ENCODE results near the gene DIPK1B.
A peak's percentile ranks its signal among the peaks of the same experiment; 100 is the strongest.

Gene DIPK1B

DNA sequence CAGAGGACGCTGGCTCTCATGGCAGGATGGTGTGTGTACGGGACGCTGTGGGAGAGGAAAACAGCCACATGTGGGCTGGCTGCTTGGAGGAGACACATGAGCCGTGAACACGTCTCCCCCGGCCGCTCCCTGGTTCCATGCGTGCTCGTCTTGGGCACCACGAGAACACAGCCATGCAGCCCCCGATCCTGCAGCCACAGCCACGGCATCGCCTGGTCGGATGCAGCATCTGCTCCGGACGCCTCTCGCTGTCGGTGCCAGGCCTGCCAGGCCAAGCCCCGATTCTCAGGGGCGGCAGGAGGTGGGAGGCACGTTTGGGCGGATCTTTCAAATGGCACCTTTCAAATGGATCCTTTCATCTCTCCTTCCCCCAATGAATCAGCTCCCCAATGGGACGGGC is 27.1 kb downstream of the DIPK1B start:
- DNase-seq (ENCODE audit: low spot score), result no peak

DNA sequence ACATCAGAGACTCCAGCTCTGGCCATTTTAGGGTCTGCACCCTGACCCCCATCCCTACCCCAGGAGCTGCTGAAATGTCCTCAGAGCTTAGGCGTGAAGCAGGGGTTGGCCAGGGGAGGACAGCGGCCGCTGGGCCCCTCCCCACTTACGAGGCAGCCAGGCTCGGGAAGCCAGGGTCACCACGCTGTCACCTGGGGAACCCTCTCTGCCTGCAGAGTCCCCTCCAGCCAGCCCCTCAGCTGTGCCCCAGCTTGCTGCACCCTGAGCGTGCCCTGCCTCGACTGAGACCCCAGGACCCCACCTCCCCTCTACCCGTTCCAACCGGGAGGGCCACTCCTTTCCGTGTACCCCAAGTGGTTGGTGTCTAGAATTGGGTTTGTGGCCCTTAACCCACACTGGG is 27.7 kb downstream of the DIPK1B start:
- DNase-seq (ENCODE audit: low spot score), result no peak

DNA sequence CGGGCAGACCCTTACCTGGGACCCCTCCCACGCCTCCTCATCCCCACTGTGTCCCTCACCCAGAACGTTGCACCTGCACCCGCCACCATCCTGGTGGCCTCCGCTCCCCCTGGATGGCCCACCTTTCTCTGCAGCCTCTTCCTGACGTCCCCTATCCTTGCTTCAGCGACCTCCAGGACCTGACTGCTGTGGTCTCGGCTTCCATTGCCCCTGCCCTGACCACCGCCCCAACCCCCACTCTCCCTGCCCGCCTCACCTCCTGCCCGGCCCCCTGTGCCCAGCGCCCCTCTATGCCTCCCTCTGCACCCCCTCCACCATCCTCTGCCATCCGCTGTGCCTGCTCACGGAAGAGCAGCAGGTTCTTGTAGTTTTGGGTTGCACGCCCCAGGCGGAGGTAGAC is 28.1 kb downstream of the DIPK1B start:
- DNase-seq (ENCODE audit: low spot score), result no peak

DNA sequence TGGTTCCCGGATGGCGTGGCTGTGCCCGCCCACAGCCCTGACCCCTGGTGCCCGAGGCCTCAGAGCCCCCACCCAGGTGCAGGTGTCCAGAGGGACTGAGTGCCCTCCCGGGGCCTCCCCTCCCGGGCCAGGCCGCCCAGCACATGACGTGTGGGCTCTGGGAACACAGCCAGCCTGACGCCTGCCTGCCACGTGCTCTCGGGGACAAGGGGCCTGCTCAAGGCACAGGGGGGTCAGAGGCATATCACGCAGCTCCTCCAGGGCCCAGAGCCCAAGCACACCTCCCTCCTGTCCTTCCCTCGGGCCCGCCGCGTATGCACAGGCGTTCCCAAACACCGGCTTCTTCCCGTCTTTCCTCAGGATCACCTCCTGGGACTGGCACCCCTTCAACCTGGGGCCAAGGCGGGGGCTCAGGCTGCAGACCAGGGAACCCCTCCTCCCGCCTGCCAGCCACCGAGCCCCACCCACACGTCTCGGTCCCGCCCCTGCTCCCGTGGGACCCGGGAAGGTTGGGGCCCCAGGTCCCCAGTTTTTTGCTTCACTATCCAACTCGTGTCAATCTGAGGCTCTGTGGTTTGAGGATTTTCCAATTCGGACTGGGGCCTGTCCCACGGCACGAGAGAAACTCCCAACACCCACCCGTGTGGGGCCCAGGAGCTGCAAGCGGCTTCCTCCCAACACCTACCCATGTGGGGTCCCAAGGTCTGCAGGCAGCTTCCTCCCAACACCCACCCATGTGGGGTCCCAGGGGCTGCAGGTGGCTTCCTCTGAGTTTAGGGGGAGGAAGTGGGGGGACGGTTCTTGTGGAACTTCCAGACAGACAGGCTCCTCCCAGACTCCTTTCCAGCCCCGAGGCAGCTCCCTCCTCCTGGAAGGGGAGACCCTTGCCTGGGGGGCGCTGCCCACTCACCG is 28.9 kb downstream of the DIPK1B start:
- peak; percentile 62 for DNase-seq (ENCODE audit: low spot score)

GRCh38 chr9:136741883-136742571 is 29.7 kb downstream of the DIPK1B start:
- no peak for DNase-seq (ENCODE audit: low spot score)

- DNase-seq (ENCODE audit: low spot score), result no peak
Observed at GRCh38 chr9:136742591-136743391, 30.4 kb downstream of the DIPK1B start, which contains the start of gene LCN10. LCN10 (minus strand) TSS chr9:136742940; CDS start chr9:136742903, 37 bp downstream.

DNA sequence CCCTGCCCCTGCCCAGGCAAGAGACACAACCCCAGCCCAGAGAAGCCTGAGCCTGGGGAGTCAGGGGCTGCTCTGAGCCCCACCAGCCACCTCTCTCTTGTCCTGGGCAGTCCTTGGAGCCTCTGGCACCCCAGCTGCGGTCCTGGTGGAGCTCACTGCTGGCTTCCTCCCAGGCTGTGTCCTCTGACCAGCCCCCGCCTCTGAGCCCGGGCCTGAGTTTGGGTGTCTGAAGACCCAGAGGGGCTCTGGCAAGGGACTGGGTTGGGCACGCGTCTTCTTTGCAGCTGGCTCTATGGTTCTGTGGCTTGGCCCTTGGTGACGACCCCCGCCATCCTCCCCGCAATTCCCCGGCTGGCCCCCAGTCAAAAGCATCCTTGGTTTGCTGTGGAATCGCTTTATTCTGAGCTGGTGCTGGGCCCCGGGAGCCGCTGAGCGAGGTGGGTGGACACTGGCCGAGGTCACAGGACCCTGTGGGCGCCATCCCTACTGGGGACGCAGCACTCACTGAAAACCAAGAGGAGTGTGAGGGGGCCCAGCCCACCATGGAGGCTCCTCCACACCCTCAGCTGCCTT is 31.4 kb downstream of the DIPK1B start:
- DNase-seq (ENCODE audit: low spot score), result no peak

DNA sequence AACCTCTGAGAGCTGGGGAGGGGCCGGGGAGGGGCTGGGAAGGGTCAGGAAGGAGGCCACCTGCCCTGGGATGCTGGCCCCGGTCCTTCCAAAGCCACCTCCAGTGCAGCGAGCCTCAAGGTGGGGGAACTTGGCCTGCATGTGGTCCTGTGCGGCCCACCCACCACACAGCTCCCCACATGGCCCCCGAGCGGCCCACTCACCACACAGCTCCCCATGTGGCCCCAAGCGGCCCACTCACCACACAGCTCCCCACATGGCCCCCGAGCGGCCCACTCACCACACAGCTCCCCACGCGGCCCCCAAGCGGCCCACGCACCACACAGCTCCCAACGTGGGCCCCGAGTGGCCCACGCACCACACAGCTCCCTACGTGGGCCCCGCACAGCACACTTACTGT is 32.4 kb downstream of the DIPK1B start:
- no peak for DNase-seq (ENCODE audit: low spot score)

- DNase-seq (ENCODE audit: low spot score), result no peak
Observed at GRCh38 chr9:136745389-136746154, 33.2 kb downstream of the DIPK1B start.

- DNase-seq (ENCODE audit: low spot score), result no peak
Observed at GRCh38 chr9:136746155-136746490, 33.8 kb downstream of the DIPK1B start.

DNA sequence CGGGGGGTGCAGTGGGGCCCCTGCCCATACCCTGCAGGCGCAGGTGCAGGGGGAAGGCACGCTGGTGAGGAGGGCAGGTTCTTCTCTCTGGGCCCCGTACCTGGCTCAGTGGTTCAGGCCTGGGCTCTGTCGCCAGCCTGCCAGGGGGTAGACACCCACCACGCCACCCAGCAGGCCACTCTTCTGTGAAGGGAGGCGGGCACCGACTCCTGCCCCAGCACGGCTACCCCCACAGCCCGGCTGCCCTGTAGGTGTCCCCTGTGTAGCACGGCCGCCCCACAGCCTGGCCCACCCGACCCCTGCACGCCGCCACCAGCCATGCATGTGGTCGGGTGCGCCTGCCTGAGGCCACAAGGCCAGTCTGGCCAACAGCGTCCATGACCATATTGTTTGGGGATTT is 34.2 kb downstream of the DIPK1B start:
- DNase-seq (ENCODE audit: low spot score), result no peak

DNA sequence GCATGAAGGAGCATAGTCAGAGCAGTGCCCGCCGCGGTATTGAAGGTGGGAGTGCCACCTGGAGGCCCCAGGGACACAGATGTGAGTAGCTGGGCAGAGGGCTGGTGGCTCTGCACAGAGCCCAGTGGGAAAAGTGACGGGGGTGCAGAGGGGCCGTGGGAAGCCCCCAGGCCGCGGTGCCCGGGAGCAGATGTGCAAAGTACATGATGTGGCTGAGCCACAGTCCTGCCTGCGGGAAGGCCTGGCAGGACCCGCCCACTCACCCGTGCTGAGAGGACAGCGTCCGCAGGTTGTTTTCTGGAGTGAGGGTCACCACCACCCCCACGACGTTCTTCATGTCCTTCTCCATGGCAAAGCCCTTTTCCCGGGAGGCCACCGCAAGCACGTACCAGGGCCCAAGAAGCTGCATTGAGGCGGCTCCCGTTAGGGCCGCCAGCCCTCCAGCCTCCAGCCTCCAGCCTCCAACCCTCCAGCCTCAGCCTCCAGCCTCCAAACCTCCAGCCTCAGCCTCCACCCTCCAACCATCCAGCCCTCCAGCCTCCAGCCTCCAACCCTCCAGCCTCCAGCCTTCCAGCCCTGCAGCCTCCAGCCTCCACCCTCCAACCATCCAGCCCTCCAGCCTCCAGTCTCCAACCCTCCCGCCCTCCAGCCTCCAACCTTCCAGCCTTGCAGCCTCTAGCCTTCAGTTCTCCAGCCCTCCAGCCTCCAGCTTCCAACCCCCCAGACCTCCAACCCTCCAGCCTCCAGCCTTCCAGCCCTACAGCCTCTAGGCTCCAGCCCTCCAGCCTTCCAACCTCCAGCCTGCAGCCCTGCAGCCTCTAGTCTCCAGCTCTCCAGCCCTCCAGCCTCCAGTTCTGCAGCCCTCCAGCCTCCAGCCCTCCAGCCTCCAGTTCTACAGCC is 35.0 kb downstream of the DIPK1B start:
- no peak for DNase-seq (ENCODE audit: low spot score)

- no peak for DNase-seq (ENCODE audit: low spot score)
Observed at GRCh38 chr9:136748201-136748600, 35.8 kb downstream of the DIPK1B start, which contains the start of gene LCN6. LCN6 (minus strand) TSS chr9:136748525; CDS start chr9:136748483, 42 bp downstream.

GRCh38 chr9:136748666-136749611 is 36.6 kb downstream of the DIPK1B start:
- DNase-seq (ENCODE audit: low spot score), result no peak

GRCh38 chr9:136750526-136750925 is 38.2 kb downstream of the DIPK1B start:
- no peak for DNase-seq (ENCODE audit: low spot score)

- no peak for DNase-seq (ENCODE audit: low spot score)
Observed at GRCh38 chr9:136751244-136751643, 38.9 kb downstream of the DIPK1B start.

DNA sequence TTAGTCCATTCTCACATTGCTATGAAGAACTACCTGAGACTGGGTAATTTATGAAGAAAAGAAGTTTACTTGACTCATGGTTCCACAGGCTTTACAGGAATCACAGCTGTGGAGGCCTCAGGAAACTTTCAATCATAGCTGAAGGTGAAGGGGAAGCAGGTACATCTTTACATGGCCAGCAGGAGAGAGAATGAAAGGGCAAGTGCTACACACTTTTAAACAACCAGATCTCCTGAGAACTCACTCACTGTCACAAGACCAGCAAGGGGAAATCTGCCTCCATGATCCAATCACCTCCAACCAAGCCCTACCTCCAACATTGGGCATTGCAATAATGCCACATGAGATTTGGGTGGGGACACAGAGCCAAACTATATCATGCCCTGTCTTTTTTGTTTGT is 39.4 kb downstream of the DIPK1B start:
- no peak for DNase-seq (ENCODE audit: low spot score)

GRCh38 chr9:136753371-136754058 is 41.1 kb downstream of the DIPK1B start:
- no peak for DNase-seq (ENCODE audit: low spot score)
